ENCODE results near the gene FGF1. TPM values are rescaled to one million over a fixed set of nuclear protein-coding genes. Genes with fewer than 3 reads are reported as not detected.

FGF1 gene
- total RNA-seq, 4 donors from 2014 or later, result 0.38 to 5.4 (median 0.65) TPM

GRCh38 chr5:142642427-142642826, 43.5 kb downstream of the FGF1 start:
- TF ChIP-seq CTCF (IDR thresholded peaks at IDR 0.05) (no peak), POLR2A (IDR thresholded peaks at IDR 0.05) (no peak)
- intact Hi-C loops (cut with DNase I; ENCODE audit: low total_unique reads), result no loop called here
- WGBS, 2 donors, result 94 to 96% methylated on average over 3 of the region's 3 CpGs
- H3K4me3 ChIP-seq (ENCODE audit: low read depth, poor library complexity, severe bottlenecking), result no peak overlapping the region
- no peak for DNase-seq (ENCODE audit: low spot score in 2 of 2)

- no peak overlapping the region for H3K4me3 ChIP-seq (ENCODE audit: low read depth, poor library complexity, severe bottlenecking)
- 90 to 91% methylated on average over 4 of the region's 4 CpGs for WGBS, 2 donors
- intact Hi-C loops (cut with DNase I; ENCODE audit: low total_unique reads), result no loop called here
Observed at GRCh38 chr5:142641711-142642110, 44.2 kb downstream of the FGF1 start.

GRCh38 chr5:142640316-142641005, 45.4 kb downstream of the FGF1 start:
- TF ChIP-seq CTCF (IDR thresholded peaks at IDR 0.05) (no peak), POLR2A (IDR thresholded peaks at IDR 0.05) (no peak)
- H3K4me3 ChIP-seq (ENCODE audit: low read depth, poor library complexity, severe bottlenecking), result no peak overlapping the region
- intact Hi-C loops (cut with DNase I; ENCODE audit: low total_unique reads), result no loop called here
- 69 to 72% methylated on average over 9 of the region's 9 CpGs for WGBS, 2 donors
- DNase-seq (ENCODE audit: low spot score in 2 of 2), result no peak

More at GRCh38 chr5:142641711-142642110, 44.2 kb downstream of the FGF1 start:
- TF ChIP-seq POLR2A (IDR thresholded peaks at IDR 0.05), result no peak
- TF ChIP-seq CTCF (IDR thresholded peaks at IDR 0.05), result no peak
- DNase-seq (ENCODE audit: low spot score in 2 of 2), result no peak

GRCh38 chr5:142639455-142639854, 46.4 kb downstream of the FGF1 start:
- DNase-seq (ENCODE audit: low spot score in 2 of 2), result no peak
- WGBS, 2 donors, result 80 to 85% methylated on average over 4 of the region's 4 CpGs
- intact Hi-C loops (cut with DNase I; ENCODE audit: low total_unique reads), result no loop called here
- no peak for TF ChIP-seq CTCF (IDR thresholded peaks at IDR 0.05)
- TF ChIP-seq POLR2A (IDR thresholded peaks at IDR 0.05), result no peak
- no peak overlapping the region for H3K4me3 ChIP-seq (ENCODE audit: low read depth, poor library complexity, severe bottlenecking)

- DNase-seq (ENCODE audit: low spot score in 2 of 2), result no peak
- intact Hi-C loops (cut with DNase I; ENCODE audit: low total_unique reads), result no loop called here
- no peak for TF ChIP-seq POLR2A (IDR thresholded peaks at IDR 0.05)
- TF ChIP-seq CTCF (IDR thresholded peaks at IDR 0.05), result no peak
- no peak overlapping the region for H3K4me3 ChIP-seq (ENCODE audit: low read depth, poor library complexity, severe bottlenecking)
- WGBS, 2 donors, result 79 to 80% methylated on average over 2 of the region's 2 CpGs
Observed at GRCh38 chr5:142637871-142638270, 48.0 kb downstream of the FGF1 start.
